Chondrocyte (in vitro differentiated cells): ENCODE results near the gene CPXM2. TPM values are rescaled to one million over a fixed set of nuclear protein-coding genes. Genes with fewer than 3 reads are reported as not detected.
A peak's percentile ranks its signal among the peaks of the same experiment; 100 is the strongest.

ENCODE experiments used
- DNase-seq: peaks from one replicate; pipeline ENCODE4 v3.0.0; 2021; ENCODE audit warnings: mixed read lengths, low spot score
- H3K27ac Mint-ChIP-seq: one replicate; pipeline ENCODE4 v1.8.0; 2021; ENCODE audit warnings: mild to moderate bottlenecking, moderate library complexity, mixed read lengths; ENCODE audit not compliant: unreplicated experiment
- H3K27me3 Mint-ChIP-seq: 2 replicates; pipeline ENCODE4 v1.8.0; 2021; ENCODE audit warnings: low read depth, mixed read lengths
- H3K36me3 Mint-ChIP-seq: 2 replicates; pipeline ENCODE4 v1.8.0; 2021; ENCODE audit warnings: low read depth, mixed read lengths
- H3K4me1 Mint-ChIP-seq: 2 replicates; pipeline ENCODE4 v1.8.0; 2021; ENCODE audit warnings: low read depth, mild to moderate bottlenecking, mixed read lengths
- H3K4me3 Mint-ChIP-seq: one replicate; pipeline ENCODE4 v1.8.0; 2021; ENCODE audit warnings: mild to moderate bottlenecking, moderate library complexity, mixed read lengths; ENCODE audit not compliant: unreplicated experiment
- H3K9me3 Mint-ChIP-seq: 2 replicates; pipeline ENCODE4 v1.8.0; 2021; ENCODE audit warnings: low read depth, mixed read lengths
- total RNA-seq: library from RNA; stranded (reverse); gene quantifications from 3 replicates; pipeline ENCODE4 v1.2.1, GENCODE V29; 2021
- TF ChIP-seq, protein P1 (sequence below): fragments of 200-600 bp; sonication (generic); IDR thresholded peaks from 2 replicates; pipeline ENCODE4 v1.5.0; 2021; ENCODE audit warnings: antibody characterized with exemption, mild to moderate bottlenecking, moderate library complexity

Gene CPXM2
- total RNA-seq, 1 donor from 2014 or later = not detected

DNA sequence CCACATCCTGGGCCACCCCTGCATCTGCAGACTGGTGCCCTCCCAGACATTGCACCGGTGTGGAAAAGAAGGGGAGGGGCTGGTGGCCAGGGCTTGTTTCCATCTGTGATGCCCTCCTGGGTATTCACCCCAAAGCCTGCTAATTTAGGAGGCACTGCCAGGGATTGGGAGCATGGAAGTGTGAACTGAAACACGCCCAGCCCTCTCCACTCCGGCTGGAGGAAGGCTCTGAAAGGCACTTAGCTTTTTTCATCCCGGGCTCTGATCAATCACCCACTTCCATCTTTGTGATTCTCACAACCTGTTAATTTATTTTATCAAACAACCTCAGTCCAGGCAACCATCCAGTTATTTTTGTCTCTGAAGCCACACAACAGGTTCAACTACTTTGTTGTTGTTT, 20.9 kb upstream of the CPXM2 start:
- Mint-ChIP-seq H3K9me3 (peaks cover 3% of the 10 kb centered on the region), H3K4me1 (no peaks in the 10 kb centered on the region), H3K4me3 (no peak overlapping the region), H3K36me3 (no peaks in the 10 kb centered on the region), H3K27me3 (peaks cover 46% of the 10 kb centered on the region), H3K27ac (no peak overlapping the region)
- TF ChIP-seq, protein P1, sequence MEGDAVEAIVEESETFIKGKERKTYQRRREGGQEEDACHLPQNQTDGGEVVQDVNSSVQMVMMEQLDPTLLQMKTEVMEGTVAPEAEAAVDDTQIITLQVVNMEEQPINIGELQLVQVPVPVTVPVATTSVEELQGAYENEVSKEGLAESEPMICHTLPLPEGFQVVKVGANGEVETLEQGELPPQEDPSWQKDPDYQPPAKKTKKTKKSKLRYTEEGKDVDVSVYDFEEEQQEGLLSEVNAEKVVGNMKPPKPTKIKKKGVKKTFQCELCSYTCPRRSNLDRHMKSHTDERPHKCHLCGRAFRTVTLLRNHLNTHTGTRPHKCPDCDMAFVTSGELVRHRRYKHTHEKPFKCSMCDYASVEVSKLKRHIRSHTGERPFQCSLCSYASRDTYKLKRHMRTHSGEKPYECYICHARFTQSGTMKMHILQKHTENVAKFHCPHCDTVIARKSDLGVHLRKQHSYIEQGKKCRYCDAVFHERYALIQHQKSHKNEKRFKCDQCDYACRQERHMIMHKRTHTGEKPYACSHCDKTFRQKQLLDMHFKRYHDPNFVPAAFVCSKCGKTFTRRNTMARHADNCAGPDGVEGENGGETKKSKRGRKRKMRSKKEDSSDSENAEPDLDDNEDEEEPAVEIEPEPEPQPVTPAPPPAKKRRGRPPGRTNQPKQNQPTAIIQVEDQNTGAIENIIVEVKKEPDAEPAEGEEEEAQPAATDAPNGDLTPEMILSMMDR = no peak
- no peak for DNase-seq

DNA sequence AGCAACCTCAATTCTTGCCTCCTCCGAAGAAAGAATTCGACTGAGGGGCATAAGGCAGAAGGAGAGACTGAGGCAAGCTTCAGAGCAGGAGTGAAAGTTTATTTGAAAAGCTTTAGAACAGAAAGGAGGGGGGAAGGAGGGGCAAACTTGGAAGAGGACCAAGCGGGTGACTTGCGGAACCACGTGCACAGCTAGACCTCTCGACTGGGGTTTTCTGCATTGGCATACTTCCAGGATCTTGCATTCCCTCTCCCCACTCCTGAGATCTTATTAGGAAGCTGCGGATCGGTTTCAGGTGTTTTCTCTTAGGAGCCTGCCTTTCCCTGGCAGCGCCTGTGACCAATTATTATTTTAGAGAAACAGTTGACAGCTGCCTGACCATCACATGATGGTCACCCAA, 20.3 kb upstream of the CPXM2 start:
- Mint-ChIP-seq H3K9me3 (peaks cover 3% of the 10 kb centered on the region), H3K4me3 (no peak overlapping the region), H3K36me3 (no peaks in the 10 kb centered on the region), H3K4me1 (no peaks in the 10 kb centered on the region), H3K27ac (no peak overlapping the region), H3K27me3 (peaks cover 49% of the 10 kb centered on the region)
- TF ChIP-seq, protein P1 = no peak
- DNase-seq = no peak

DNA sequence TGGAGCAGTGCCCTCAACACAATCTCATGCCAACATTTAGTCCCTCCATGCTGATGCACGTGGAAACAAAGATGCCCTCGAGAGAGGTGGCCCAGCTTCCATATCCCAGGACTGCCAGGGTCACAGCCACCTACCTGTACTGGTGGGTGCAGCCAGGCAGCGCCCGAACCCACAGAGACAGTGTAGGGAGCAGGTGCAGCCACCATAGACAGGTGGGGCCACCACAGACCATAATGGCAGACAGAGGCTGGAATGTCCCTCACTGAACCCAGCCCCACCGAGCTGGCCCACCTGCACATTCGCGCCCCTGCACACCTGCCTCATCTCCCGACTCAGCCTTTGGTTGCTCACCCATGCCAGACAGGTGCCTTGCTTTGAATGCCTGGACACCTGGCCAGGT, 18.3 kb upstream of the CPXM2 start:
- TF ChIP-seq, protein P1 = no peak
- no peaks in the 10 kb centered on the region for H3K4me1 Mint-ChIP-seq
- no peak overlapping the region for H3K27ac Mint-ChIP-seq
- H3K36me3 Mint-ChIP-seq = no peaks in the 10 kb centered on the region
- no peak overlapping the region for H3K4me3 Mint-ChIP-seq
- H3K9me3 Mint-ChIP-seq = peaks cover 3% of the 10 kb centered on the region
- DNase-seq = peak; percentile 82
- H3K27me3 Mint-ChIP-seq = peaks cover 57% of the 10 kb centered on the region

DNA sequence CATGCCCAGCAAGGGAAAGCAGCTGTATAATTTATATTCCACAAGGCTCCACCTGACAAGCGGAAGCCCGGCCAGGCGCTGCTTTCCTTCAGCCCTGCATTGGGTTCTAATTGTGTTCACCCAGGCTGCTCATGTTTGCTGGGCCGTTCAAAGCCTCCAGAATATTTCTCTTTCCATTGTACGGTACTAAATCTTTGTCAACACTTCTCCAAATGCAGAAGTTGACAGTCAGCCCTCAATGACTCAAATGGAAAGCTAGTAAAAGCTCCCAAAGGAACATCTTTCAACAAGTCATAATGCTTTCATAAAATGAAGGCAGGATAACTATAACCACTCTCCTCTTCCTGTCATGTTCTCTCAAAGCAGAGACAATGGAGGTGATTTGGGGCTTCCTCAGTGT, 17.8 kb upstream of the CPXM2 start:
- Mint-ChIP-seq H3K36me3 (no peaks in the 10 kb centered on the region), H3K27ac (no peak overlapping the region), H3K9me3 (peaks cover 3% of the 10 kb centered on the region), H3K27me3 (peaks cover 58% of the 10 kb centered on the region), H3K4me1 (no peaks in the 10 kb centered on the region), H3K4me3 (no peak overlapping the region)
- no peak for DNase-seq
- TF ChIP-seq, protein P1 = no peak

DNA sequence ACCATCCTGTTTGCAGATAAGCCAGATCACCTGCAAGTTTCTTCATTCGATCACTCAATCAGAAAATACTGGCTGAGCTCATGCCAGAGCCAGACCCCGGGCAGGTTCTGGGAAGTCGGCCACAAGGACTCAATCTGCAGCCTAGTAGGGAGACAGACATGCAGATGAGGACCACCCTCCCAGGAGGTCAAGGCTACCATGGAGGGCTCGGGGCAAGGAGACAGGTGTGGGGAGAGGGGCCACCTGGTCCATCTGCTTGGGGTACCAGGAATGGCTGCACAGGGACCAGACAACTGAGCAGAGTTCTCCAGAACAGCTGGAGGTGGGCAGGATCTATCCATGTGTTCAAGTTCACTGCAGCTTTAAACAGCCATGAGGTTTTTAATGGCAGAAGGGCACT, 16.8 kb upstream of the CPXM2 start:
- TF ChIP-seq, protein P1 = no peak
- H3K9me3 Mint-ChIP-seq = peaks cover 3% of the 10 kb centered on the region
- no peak overlapping the region for H3K4me3 Mint-ChIP-seq
- peak; percentile 56 for DNase-seq
- H3K4me1 Mint-ChIP-seq = no peaks in the 10 kb centered on the region
- H3K36me3 Mint-ChIP-seq = no peaks in the 10 kb centered on the region
- H3K27ac Mint-ChIP-seq = no peak overlapping the region
- peaks cover 60% of the 10 kb centered on the region for H3K27me3 Mint-ChIP-seq
